Erythroblast (primary cell): ENCODE results near the gene TTF1.
"Not testable (repeated sequence)": the region's sequence is repeated elsewhere in the genome, so short reads cannot be mapped to it uniquely, and the experiment has no call there.

Experiments used
- DNase-seq, 2 experiments: peaks; one replicate each; lab custom pipeline; 2025; lab: John Stamatoyannopoulos, UW
- GATA1 ChIP-seq: IDR thresholded peaks from 2 replicates; pipeline ENCODE4 v1.6.1; 2011; ENCODE audit warnings: low read depth, mild to moderate bottlenecking, control low read depth, low read length, moderate library complexity
- POLR2A ChIP-seq: IDR thresholded peaks from 2 replicates; pipeline ENCODE4 v1.6.1; 2011; ENCODE audit warnings: mild to moderate bottlenecking, low read length

TTF1 gene

GRCh38 chr9:132401824-132402223 lies 4.8 kb downstream of the TTF1 start:
- TF ChIP-seq POLR2A (no peak), GATA1 (no peak)
- DNase-seq = no peak

GRCh38 chr9:132395560-132395959 lies 11.1 kb downstream of the TTF1 start:
- DNase-seq = no peak
- TF ChIP-seq POLR2A = no peak
- TF ChIP-seq GATA1 = no peak

GRCh38 chr9:132391449-132391848 lies 15.2 kb downstream of the TTF1 start:
- DNase-seq = no peak
- no peak for TF ChIP-seq POLR2A
- TF ChIP-seq GATA1 = no peak

GRCh38 chr9:132390966-132391365 lies 15.7 kb downstream of the TTF1 start:
- no peak for DNase-seq

GRCh38 chr9:132387133-132387532 lies 19.5 kb downstream of the TTF1 start:
- no peak for DNase-seq
- no peak for TF ChIP-seq GATA1
- TF ChIP-seq POLR2A = no peak

More at GRCh38 chr9:132390966-132391365, 15.7 kb downstream of the TTF1 start:
- no peak for TF ChIP-seq POLR2A
- no peak for TF ChIP-seq GATA1

- TF ChIP-seq POLR2A (no peak), GATA1 (no peak)
- no peak for DNase-seq
Measured at GRCh38 chr9:132384376-132384775, 22.3 kb downstream of the TTF1 start.

- TF ChIP-seq POLR2A = no peak
- TF ChIP-seq GATA1 = no peak
- DNase-seq = no peak
Measured at GRCh38 chr9:132383462-132383883, 23.2 kb downstream of the TTF1 start.

GRCh38 chr9:132381966-132382541 lies 24.6 kb downstream of the TTF1 start:
- no peak for TF ChIP-seq POLR2A
- TF ChIP-seq GATA1 = no peak

GRCh38 chr9:132378416-132378815 lies 28.2 kb downstream of the TTF1 start:
- DNase-seq = not testable (repeated sequence)

More at GRCh38 chr9:132381966-132382541, 24.6 kb downstream of the TTF1 start:
- no peak for DNase-seq

GRCh38 chr9:132377769-132378168 lies 28.9 kb downstream of the TTF1 start:
- DNase-seq = peak in 1 of 2 experiments; percentile 34

- no peak for TF ChIP-seq POLR2A
- no peak for TF ChIP-seq GATA1
Measured at GRCh38 chr9:132372177-132373095, 34.2 kb downstream of the TTF1 start.

GRCh38 chr9:132370592-132370991 lies 36.0 kb downstream of the TTF1 start:
- no peak for TF ChIP-seq POLR2A
- no peak for TF ChIP-seq GATA1
- no peak for DNase-seq

More at GRCh38 chr9:132372177-132373095, 34.2 kb downstream of the TTF1 start:
- DNase-seq = peak in 1 of 2 experiments; percentile 13

GRCh38 chr9:132369421-132369820 lies 37.2 kb downstream of the TTF1 start:
- no peak for DNase-seq
- TF ChIP-seq GATA1 (no peak), POLR2A (no peak)

- TF ChIP-seq POLR2A = no peak
- TF ChIP-seq GATA1 = no peak
Measured at GRCh38 chr9:132367613-132368313, 38.9 kb downstream of the TTF1 start.

More at GRCh38 chr9:132367613-132368313, 38.9 kb downstream of the TTF1 start:
- no peak for DNase-seq
